HG02943 (cell line): ENCODE measurements around the gene POLDIP3.

Experiments used
- ATAC-seq: cut with Tn5 transposase; IDR thresholded peaks from one replicate; pipeline ENCODE4 v1.9.1; 2021; ENCODE audit warnings: mild to moderate bottlenecking, low read depth, moderate library complexity; ENCODE audit not compliant: unreplicated experiment

POLDIP3 gene

DNA sequence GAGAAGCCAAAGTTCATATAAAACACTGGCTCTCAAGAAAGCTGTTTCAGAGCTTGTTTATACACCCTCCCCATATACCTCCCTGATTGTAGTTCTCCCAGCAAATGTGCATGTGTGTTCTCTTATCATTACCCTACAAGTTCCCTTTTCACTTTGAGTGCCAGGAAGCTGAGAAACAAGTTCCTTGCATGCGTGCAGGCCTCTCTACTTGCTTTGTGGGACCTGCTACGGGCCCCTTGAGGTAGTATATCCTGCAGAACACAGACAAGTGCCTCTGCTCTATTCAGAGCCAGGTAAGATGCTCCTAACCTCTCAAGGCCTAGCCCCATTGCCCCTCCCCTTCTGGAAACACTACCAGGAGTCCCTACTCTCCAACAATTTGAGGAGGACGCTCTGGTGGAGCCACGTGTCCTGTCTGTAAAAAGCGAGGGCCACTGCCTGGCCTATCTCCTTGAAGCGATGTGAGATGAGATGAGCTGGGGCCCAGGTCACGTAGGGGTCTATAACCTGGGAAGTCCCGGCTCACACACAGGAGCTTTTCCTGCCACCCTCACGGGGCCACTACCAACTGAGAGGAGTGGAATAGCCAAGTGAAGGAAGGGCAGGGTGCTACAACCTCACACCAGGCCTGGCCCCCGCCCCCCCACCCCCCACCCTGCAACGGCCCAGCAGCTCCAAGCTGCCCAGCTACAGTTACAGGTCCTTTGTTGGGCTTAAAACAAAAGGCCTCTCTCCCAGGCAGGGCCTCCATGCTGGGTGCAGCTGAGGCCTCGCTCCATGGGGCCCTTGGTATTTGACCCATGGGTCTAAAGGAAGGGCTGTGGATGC lies 28.3 kb upstream of the POLDIP3 start:
- no peak for ATAC-seq

DNA sequence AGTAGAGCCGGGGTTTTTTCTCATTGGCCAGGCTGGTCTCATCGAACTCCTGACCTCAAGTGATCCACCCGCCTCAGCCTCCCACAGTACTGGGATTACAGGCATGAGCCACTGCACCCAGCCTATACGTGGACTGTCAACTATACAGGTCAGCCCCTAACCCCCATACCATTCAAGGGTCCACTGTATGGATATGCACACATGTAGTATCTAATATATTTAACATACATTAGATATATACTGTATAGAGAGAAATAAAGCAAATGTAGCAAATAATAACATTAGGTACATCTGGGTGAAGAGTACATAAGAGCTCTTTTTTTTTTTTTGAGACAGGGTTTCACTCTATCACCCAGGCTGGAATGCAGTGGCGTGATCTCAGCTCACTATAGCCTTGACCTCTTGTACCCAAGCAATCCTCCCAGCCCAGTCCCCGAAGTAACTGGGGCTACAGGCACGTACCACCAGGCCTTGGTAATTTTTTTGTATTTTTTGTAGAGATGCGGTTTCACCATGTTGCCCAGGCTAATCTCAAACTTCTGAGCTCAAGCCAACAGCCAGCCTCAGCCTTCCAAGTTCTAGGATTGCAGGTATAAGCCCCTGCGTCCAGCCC lies 27.2 kb upstream of the POLDIP3 start:
- ATAC-seq, result no peak

DNA sequence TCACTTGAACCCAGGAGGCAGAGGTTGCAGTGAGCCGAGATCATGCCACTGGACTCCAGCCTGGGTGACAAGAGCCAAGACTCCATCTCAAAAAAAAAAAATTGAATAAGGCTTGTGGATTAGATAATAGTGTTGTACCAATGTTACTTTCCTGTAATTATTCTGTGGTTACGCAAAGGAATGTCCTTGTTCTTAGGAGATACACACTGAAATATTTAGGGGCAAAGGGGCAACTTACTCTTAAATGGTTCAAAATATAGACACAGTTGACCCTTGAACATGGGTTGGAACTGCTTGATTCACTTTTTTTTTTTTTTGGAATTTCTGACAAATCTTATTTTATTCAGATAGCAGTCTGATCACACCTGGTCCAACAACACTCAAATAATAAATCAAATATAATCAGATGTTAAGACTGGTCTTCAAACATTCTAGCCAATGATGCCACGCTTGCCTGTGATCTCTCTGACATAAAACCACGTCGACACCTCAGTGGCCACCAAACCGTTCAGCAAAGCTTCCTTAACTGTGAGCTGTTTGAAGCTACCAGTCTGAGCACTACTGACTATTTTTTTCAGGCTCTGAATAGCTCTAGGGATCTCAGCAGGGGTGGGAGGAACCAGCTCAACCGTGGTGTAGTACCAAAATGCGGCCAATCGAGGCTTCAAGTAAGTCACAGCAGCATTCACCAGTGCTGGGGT lies 25.0 kb upstream of the POLDIP3 start:
- no peak for ATAC-seq

DNA sequence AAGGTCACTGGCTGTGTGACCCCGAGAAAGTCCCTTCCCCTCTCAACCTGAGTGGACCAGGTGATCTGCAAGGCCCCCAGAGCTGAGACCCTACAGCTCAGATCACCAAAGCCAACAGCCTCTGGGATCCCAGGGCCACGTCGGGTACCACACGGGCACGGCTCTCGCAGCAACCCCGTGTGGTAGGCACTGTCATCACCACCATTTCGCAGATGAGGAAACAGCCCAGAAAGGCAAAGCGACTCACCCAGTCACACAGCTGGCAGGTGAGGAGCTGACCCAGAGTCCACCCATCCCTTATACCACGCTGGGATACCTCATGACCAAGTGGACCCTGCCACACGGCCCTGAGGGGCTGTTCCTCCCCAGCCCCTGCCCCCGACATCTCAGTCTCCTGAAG lies 22.9 kb upstream of the POLDIP3 start:
- ATAC-seq, result no peak

DNA sequence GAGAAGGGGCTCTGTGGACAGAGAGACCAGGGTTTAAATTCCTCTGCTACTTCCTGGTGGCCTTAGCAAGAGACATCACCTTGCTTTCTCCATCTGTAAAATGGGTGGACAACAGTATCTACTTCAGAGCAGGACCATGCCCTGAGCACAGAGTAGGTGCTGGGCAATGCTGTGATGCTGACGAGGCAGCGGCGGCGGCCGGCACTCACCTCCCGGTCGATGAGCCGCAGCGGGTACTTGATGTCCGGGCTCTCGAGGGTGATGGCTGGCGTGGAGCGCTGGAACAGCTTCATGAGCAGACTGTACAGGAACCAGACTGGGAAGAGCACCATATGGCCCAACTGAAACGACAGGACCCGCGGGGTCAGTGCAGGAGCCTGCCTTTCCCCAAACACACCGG lies 21.8 kb upstream of the POLDIP3 start:
- no peak for ATAC-seq

DNA sequence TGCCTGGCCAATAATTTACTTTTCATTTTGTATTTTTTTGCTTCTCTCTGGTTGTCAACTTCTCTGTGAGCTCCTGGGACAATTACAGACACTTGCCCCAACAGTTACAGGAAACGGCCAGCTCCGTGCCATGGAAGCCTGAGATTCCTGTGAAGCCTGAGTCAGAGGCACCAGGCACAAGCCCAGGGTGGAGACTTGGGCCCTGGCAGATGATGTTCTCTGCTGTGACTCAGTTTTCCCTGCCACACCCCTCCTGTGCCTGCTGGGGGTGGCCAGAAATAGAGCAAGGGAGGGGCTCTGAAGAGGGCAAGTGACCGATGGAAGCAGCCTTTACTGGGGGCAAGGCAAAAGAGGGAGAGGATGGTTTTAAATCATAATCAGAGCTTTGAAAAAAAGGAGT lies 20.8 kb upstream of the POLDIP3 start:
- no peak for ATAC-seq

DNA sequence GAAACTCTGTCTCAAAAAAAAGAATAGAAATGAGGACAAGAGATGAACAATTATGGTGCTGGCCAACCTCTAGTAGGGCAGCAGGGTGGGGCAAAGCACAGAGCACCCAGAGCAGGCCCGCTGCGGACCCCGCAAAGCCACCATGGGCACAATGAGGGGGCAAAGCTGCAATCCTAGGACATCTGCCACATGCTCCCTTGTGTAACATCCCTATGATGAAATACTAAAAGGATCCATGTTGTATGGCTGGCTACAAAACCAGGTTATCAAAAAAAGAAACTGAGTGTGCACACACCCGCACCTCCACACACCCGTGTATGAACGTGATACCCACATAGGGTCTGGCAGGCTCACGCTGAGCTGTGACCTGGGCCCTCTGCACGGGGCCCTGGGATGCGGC lies 18.3 kb upstream of the POLDIP3 start:
- ATAC-seq, result no peak

DNA sequence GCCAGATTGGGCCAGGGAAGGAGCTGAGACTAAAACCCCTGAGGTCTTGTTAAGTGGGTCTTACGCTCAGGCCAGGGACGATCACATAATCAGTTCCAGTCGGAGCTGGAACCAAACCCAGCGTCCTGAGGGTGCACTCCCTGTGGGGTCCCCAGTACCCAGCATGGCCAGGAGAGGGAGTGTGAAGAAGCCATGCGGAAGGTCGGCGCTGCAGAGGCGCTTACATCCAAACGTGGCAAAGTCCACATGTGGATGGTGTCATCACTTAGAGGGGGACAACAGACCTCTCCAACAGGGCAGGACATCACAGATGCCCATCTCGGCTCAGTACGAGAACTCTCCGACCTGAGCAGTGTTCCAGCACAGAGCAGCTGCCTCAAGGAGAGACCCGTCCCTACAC lies 17.4 kb upstream of the POLDIP3 start:
- ATAC-seq, result no peak

DNA sequence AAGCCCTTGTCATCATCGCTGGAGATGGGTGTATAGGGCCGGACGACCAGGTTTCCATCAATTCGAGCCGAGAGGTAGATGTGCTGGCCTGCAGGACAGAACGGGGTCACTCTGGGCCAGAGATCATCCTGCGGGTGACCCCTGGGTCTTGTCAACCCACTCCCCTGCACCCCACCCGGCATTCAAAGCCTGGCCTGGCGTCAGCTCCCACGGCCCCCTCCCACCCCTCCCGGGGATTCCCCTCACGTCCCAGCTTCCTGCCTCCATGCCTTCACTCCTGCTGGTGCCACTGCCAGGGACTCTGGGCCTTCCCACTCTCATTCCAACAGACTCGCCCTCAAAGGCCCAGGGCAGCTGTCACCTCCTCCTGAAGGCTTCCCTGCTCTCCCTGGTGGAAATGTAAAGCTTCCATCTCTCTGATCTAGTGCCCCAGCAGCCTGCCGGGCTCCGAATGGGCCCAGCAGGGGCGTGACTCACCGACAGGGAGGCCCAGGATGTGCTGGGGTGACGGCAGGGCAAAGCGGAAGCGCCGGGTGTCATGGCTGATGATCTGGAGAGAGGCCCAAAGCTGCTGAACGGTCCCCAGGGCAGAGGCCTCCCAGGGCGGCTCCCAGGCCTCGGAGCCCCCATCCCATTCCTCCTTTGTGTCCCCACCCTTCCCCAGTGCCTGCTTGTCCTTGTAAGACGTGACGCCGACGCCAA lies 16.4 kb upstream of the POLDIP3 start:
- ATAC-seq, result no peak

DNA sequence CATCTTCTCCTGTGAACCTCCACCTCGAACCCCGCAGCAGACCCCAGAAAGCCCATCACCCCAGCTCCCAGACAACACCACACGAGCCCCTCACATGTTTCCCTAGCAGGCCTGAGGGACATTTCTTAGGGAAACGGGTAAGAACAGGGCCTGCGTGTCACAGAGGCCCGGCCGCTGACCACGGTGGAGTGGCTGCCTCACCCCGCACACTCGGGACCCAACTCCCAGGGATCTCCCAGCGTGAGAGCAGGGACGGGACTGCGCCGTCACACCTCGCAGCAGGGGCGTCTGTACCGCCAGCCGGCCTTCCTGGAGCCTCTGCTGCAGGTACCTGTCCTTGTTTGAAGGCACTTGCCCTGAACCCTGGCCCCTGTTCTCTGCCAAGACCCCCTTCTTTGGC lies 15.5 kb upstream of the POLDIP3 start:
- no peak for ATAC-seq

DNA sequence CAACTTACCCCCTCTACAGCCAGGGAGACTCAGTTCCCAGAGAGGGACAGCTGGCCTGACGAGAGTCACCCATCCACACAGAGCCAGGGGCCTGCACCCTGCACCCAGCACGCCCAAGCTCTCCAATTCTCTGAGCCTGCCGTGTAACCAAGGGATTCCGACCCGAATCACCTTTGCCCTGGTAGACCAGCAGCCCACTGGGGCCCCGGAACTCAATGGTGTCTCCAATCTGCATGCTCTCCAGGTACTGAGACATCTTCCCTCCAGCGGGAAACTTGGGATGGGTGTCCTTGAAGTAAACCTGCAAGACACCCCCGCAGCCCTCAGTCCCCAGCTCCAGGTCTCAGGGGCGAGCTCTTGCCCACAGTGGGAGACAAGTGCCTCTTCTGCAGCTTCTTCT lies 13.3 kb upstream of the POLDIP3 start:
- ATAC-seq, result no peak

DNA sequence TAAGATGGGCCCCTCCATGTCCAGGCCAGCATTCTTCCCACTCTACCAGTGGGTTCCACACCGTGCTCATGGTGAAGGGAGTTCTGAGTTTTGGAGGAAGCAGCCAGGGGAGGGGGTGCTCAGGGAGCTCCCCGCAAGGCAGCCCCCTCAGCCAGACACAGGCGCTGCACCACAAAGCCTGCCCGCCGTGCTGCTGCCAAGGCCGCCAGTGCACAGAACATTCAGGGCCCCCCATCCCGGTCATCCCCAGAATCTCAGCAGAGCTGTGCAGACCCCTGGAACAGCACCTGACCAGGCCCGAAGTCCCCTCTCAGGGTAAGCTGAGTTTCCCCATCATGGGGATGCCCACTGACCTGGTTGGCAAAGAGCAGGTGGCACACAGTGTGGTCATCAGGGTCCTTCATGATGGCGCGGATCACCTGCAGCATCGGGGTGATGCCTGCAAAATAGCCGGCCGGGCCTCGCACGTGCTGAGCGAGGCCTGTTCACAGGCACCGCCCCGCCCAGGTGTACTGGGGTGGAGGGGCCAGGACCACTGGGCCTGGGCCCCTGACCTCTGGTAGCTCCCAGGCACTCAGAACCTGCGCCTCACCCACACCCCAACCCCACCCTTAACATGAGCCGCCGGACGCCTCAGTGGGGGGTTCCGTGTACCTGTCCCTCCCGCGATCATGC lies 12.4 kb upstream of the POLDIP3 start:
- no peak for ATAC-seq

DNA sequence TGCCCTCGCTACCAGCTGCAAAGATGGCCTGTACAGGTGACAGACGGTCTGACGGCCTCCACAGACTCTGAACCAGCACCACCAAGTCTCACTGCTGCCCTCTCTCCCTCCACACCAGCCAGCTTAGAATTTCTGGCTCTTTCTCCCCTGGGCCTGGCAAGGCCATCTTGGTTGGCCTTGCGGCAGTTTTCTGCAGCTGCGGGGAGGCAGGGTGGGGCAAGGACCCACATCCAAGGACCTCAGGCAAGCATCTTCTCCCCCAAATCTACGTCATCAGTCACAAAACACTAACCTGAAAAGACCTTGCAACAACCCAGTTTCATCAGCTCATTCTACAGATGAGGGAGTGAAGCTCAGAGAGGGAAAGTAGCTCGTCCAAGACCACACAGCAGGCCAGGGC lies 11.7 kb upstream of the POLDIP3 start:
- no peak for ATAC-seq

DNA sequence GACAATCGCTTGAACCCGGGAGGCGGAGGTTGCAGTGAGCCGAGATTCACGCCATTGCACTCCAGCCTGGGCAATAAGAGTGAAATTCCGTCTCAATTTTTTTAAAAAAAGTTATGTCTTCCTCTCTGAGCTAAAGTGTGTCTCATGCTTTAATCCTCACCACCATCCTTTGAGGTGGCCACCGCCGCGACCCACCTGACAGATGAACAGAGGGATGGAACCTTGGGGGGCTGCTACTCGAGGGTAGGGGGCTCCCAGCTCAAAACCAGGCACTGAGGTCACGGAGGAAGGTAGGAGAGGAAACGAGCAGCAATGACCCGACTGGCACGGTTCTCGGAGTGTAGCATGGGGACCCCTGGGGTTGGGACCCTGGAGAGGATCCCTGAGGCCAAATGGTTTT lies 10.7 kb upstream of the POLDIP3 start:
- no peak for ATAC-seq

DNA sequence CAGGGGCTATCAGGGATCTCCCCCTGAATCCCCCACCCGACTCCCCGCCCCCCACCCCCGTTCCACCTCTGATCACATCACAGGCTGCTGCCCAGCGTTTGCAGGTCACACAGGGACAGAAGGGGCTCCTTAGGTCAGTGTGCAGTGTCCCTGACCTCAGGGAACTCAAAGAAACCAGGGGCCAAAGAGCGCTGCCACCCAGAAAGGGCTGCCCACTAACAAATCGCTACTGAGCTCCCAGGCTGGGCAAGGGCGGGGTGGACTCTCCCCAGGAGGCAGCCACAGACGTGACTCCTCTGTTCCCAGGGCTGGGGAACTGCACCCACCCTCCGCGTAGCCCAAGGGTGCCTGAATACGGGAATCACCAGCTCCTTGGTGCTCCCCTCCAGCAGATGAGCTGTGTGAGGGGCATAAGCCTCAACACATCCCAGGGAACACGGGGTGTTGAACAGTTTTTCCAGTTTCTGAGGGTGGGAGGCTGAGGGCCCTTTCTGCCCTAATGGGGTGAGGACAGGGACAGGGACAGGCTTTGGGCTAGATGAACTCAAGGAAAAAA lies 9.9 kb upstream of the POLDIP3 start:
- no peak for ATAC-seq

DNA sequence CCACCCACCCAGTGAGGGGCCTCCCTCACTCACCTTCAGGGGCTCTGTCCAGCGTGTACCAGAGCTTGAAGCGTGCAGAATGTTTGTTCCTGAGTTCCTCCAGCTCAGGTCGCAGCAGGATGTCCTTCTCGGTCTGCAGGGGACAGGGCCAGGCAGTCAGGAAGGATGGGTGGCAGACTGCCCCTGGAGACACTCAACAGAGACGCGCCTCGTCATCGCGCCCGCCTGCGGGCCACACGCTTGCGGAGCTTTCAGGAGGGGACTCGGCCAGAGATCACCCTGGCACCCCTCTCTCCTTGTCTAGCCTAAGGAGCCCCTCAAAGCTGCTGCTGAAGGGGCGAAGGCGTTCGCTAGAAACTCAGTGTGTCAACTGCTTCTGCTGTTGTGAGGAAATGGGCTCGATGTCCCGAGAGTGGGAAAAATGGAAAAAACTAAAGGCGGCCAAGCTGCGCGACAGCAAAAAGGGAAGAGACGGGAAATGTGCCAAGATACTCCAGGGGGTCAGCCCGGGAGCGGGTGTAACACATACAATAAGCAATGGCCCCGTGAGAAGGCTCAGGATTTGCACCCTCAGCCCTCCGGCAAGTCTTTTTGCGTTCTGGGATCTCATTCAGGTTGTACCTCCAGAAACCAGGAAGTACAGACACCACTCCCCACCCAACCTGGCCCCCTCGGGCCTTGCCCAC lies 9.2 kb upstream of the POLDIP3 start:
- no peak for ATAC-seq

DNA sequence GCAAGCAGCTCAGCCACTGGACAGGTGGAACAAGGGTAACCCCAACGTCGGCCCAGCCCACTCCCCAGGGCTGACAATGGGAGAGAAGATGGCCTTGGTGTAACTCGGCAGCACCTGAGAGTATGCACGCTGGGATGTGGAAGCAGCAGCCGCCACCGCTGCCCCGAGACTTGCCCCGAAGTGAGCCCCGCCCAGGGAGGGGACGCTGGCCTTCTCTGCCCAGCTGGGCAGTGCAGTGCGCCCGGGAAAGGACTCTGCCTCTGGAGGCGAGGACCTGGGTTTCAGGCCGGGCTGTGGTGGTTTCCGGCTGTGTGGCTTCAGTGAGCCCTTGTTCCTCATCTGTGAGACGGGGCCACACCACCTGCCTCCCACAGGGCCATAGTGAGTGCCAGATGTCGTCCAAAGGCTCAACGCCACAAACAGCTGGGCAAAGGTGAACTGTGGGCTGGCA lies 8.6 kb upstream of the POLDIP3 start:
- ATAC-seq, result no peak

DNA sequence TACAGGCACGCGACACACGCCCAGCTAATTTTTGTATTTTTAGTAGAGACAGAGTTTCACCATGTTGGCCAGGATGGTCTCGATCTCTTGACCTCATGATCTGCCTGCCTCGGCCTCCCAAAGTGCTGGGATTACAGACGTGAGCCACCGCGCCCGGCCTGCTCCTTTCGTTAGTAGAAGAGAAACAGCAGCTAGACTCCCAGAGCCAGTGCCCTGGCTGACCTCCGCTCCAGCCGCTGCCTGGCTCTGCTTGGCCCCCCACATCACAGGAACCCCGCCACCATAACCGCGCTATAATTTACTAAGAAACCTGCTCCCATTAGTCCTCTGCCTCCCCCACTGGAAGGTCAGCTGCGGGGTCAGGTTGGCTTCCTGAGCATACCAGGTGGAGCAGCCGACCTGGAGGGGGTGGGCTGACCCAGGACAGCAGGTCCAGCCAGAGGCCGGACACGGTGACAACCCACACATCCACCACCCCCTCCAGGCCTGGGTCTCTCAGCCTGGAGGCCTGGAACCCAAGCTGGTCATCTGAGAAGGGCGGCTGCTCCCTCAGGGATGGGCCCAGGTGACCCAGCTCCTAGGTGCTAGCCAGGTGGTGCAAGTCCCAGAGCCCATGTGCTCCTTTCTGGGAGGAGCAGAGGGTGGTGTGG lies 7.5 kb upstream of the POLDIP3 start:
- ATAC-seq, result no peak

DNA sequence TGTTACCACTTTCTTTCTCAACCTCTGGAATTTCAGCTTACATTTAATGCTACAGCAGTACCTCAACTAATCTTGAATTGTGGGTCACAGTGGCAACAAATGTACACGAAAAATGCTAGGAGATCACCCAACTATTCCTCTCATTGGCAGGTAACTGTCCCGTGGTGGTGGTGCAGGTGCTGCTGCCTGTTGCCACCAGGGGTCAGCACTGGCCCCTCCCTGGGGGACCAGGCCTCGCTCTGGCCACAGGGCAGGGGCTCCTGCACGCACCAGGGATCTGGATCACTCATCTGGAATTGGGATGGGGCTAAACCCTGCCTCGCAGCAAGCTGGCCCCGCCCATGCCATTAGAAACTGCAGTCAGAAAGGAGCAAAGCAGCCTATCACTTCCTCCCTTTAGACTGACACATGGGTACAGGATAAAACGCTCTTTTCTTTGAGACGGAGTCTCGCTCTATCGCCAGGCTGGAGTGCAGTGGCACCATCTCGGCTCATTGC lies 6.9 kb upstream of the POLDIP3 start:
- ATAC-seq, result no peak
